GM18526 (cell line): ENCODE data around the gene ZC3H14.

Experiments
- POLR2A ChIP-seq: IDR thresholded peaks from 3 replicates; pipeline ENCODE4 v1.6.1; 2011; ENCODE audit not compliant: insufficient read length; ENCODE audit errors: extremely low read depth

The ZC3H14 gene

GRCh38 chr14:88576222-88576621 lies 13.4 kb downstream of the ZC3H14 start:
- no peak for TF ChIP-seq POLR2A

- no peak for TF ChIP-seq POLR2A
These were observed 21.6 kb downstream of the ZC3H14 start for GRCh38 chr14:88584451-88584850.

GRCh38 chr14:88588081-88588480 lies 25.2 kb downstream of the ZC3H14 start:
- TF ChIP-seq POLR2A = no peak

DNA sequence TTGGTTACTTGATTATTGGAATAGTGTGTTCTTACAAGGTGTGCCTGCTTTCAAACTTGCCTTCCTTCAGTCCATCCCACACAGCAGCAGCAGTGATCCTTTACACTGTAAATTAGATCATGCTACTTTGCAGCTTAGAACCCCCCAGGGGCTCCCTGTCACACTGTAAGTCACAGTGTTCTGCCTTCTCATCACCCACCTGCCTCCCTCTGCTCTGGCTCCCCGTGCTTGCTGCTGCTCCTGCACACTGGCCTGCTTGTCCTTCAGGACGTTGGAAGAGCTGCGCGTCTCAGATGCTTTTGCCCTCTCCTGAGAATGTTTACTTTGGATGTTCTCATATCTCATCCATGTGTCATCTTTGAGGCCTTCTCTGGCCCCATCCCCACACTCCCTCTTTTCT lies 27.3 kb downstream of the ZC3H14 start:
- TF ChIP-seq POLR2A = no peak

DNA sequence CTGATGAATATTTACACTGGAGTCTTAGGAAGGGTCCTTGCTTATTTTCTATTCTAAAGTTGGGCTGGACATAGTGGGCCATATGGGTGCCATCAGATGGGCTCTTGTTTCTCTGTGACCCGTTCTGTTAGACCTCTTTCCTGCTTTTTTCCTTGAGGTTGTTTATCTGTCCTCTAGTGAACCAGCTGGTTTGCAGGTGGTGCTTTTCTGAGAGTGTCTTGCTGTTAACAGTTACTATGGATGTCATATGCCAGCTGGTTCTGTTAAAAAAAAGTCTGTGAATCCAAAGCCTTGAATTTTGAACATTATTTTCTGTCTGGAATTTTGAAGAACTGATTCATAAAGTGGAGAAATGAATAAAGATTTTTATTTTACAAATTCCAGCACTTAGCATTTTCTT lies 29.2 kb downstream of the ZC3H14 start:
- TF ChIP-seq POLR2A = no peak

GRCh38 chr14:88597038-88597437 lies 34.2 kb downstream of the ZC3H14 start:
- no peak for TF ChIP-seq POLR2A

GRCh38 chr14:88597601-88598000 lies 34.8 kb downstream of the ZC3H14 start:
- no peak for TF ChIP-seq POLR2A

- no peak for TF ChIP-seq POLR2A
These were observed 35.3 kb downstream of the ZC3H14 start for GRCh38 chr14:88598097-88598675.

DNA sequence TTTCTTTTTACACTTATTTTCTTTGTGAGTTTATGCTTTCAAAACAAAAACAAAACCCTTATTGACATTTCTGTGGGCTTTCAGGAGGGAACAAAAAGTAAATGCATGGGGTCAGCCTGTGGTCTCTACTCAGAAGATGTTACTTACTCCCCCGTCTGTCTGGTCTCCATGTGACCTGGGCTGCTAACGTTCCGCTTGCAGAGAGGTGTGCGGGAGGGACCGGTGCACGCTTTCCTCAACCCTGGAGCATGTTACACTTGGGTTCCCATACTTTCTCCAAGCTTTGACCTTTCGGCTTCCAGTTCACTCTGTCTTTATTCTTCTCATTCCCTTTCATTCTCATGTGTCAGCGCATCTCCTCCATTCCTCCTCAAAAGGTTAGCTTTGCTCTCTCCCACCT lies 36.5 kb downstream of the ZC3H14 start:
- TF ChIP-seq POLR2A = no peak

- no peak for TF ChIP-seq POLR2A
These were observed 37.1 kb downstream of the ZC3H14 start for GRCh38 chr14:88599761-88600439.

DNA sequence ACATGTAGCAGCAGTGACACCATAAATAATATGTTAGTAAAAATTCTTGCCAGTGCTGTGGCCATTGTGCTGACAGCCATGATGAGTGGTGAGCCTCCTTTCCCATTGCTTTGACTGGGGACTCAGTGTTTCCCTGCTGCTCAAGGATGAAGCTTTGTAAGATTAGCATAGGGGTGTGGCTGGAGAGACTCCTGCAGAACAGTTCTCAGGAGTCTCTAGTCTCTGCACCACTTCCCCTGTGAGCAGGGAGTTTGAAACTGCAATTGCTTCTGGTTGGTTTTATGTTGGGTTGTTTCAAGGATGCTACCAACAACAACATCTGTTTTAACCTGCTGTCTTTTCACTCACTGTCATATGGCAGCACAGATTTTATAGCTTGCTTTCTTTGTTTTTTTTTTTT lies 41.4 kb downstream of the ZC3H14 start:
- TF ChIP-seq POLR2A = no peak

DNA sequence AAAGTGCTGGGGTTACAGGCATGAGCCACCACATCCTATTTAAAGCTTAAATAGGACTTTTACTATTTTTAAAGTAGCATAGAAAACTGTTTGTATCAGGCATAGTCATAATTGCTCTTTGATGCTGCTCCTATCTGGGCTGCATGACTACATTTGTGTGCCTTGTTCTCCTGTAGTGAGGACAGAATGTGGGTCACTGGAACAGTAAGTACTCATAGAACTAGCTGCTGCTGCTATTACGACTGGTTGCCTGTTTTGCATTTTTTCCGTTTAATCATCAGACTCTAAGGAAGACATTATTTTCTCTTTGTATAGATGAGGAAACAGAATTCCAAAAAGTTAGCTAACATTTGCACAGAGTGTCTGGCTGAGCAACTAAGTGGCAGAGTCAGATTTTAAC lies 42.8 kb downstream of the ZC3H14 start:
- no peak for TF ChIP-seq POLR2A

DNA sequence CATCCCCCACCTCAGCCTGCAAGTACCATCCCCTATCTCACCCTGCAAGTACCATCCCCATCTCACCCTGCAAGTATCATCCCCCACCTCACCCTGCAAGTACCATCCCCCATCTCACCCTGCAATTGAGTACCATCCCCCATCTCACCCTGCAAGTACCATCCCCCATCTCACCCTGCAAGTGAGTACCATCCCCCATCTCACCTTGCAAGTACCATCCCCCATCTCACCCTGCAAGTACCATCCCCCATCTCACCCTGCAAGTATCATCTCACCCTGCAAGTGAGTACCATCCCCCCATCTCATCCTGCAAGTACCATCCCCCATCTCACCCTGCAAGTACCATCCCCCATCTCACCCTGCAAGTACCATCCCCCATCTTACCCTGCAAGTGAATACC lies 45.0 kb downstream of the ZC3H14 start:
- no peak for TF ChIP-seq POLR2A

DNA sequence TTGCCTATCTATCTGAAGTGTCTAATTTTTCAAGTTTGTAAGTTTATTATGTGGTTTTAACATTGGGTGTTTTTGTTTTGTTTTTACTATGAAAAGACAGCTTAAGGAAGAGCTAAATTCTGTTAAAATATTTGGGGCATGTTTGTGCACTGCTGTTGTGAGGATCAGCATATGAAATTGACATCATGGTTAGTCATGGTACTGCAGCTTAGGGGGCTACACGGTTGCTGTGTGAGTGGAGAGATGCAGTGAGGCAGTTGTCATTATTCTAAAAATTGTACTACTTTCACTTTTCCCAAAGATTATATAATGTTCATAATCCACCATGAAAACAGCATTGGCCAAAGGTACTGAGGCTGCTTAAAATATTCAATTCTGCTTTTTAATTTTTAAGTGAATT lies 49.0 kb downstream of the ZC3H14 start:
- no peak for TF ChIP-seq POLR2A

DNA sequence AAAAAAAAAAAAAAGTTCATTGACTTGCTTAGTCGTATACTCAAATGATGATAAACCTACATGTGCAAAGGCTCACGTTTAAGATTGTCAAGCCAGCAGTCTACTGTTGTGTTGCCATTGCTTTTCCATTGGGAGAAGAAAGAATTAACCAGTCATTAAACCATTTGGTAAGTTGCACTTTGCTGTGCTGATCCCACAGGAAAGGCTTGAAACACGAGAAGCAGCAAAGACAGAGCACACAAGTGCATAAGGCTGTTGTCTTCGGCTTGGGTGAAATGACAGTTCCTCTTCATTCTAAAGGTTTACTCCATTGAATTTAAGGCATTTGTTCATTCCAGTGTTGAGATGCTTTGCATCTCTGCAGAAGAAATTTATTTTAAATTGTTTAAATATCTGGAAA lies 50.1 kb downstream of the ZC3H14 start:
- no peak for TF ChIP-seq POLR2A

- TF ChIP-seq POLR2A = no peak
These were observed 50.7 kb downstream of the ZC3H14 start for GRCh38 chr14:88613552-88614010.
